Lung (tissue), 12 donors: ENCODE results near the gene FHL5. TPM values are rescaled to one million over a fixed set of nuclear protein-coding genes. Genes with fewer than 3 reads are reported as not detected.

ENCODE experiments used
- ATAC-seq: fragments of 200-7000 bp; cut with Tn5 transposase; one replicate; pipeline ENCODE4 v1.9.1; 2020; ENCODE audit warnings: moderate number of reproducible peaks; ENCODE audit not compliant: insufficient read depth, low FRiP score
- DNase-seq, 3 donors: peaks; one replicate each; pipeline ENCODE4 v3.0.0-alpha.2; 2013 to 2017
- H3K27ac ChIP-seq, 2 donors: one replicate each; pipeline ENCODE4 v1.5.1; 2013; ENCODE audit warnings: mild to moderate bottlenecking in 2 of 2, moderate library complexity in 2 of 2, control low read depth in 1 of 2, inconsistent platforms in 1 of 2, low read depth in 1 of 2, low read length in 1 of 2
- H3K27me3 ChIP-seq, 3 donors: one replicate each; pipeline ENCODE4 v1.5.1; 2013; ENCODE audit warnings: low read length in 2 of 3; ENCODE audit not compliant: control insufficient read depth in 3 of 3, insufficient read depth in 3 of 3
- H3K36me3 ChIP-seq, 4 donors: one replicate each; pipeline ENCODE4 v1.5.1; 2013; ENCODE audit warnings: low read length in 4 of 4, mild to moderate bottlenecking in 1 of 4, moderate library complexity in 1 of 4; ENCODE audit not compliant: control insufficient read depth in 4 of 4, insufficient read depth in 4 of 4
- H3K4me1 ChIP-seq, 5 donors: one replicate each; pipeline ENCODE4 v1.5.1; 2013; ENCODE audit warnings: low read length in 5 of 5, mild to moderate bottlenecking in 2 of 5, moderate library complexity in 1 of 5; ENCODE audit not compliant: control insufficient read depth in 5 of 5, insufficient read depth in 5 of 5
- H3K4me3 ChIP-seq: one replicate; pipeline ENCODE4 v1.5.1; 2013; ENCODE audit warnings: mild to moderate bottlenecking, control low read depth, moderate library complexity
- H3K9ac ChIP-seq, 2 donors: one replicate each; pipeline ENCODE4 v1.5.1; 2013; ENCODE audit warnings: low read length in 2 of 2, control low read depth in 1 of 2; ENCODE audit not compliant: insufficient read depth in 1 of 2
- H3K9me3 ChIP-seq, 4 donors: one replicate each; pipeline ENCODE4 v1.5.1; 2013; ENCODE audit warnings: low read length in 3 of 4, mild to moderate bottlenecking in 1 of 4, moderate library complexity in 1 of 4; ENCODE audit not compliant: control insufficient read depth in 4 of 4, insufficient read depth in 3 of 4
- WGBS, 2 donors: extraction: QIAGEN DNeasy Blood & Tissue Kit; methylation state at CpG; one replicate each; pipeline ENCODE4 v1.1.7; 2013; 5-methylcytosine and 5-hydroxymethylcytosine counted together
- polyA plus RNA-seq, 2 donors: library from polyadenylated mRNA; stranded (reverse); fragments of 200-250 nt; gene quantifications; one replicate each; pipeline ENCODE4 v1.2.1, GENCODE V29; 2013
- total RNA-seq, 2 donors: library from RNA; depleted of rRNA in 1 of 2; stranded (reverse); fragments of >200 nt in 1 of 2; gene quantifications; one replicate each; pipeline ENCODE4 v1.2.1, GENCODE V29; 2014 to 2021
- TF ChIP-seq, protein P1 (sequence below): IDR thresholded peaks from 2 replicates; pipeline ENCODE4 v1.5.1; 2012; ENCODE audit warnings: mild to moderate bottlenecking; ENCODE audit errors: control extremely low read depth, extremely low read depth
- donor health status: control.
- donor health status: control.
- donor health status: Bipolar disorder and iron deficiency.
- donor health status: healthy.
- donor health status: DM: yes; HTN: yes; CAD: no.

FHL5 gene
- total and polyA plus RNA-seq, 4 donors: 5.4 to 15.0 (median 8.4) TPM

DNA sequence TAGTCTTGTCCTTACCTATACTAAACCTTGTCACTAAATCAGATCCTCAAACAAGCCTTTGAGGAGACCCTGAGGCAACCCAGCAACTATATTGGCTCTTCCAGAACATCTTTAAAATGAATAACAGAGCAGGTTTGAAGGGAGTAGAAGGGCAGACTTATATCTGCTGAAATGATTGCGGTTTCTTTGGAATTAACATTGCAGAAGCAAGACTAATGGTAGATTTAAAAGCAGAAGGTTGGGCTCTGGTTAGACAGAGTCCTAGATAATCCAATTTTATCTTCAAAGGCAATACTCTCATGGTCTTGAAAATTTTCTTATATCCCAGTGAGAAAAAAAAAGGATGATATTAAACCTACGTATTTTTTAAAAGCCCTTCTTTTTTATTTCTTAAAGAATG is 19.1 kb downstream of the FHL5 start:
- WGBS, 2 donors: 89 to 92% methylated on average over 2 of the region's 2 CpGs
- no peaks in the 10 kb centered on the region for H3K36me3 ChIP-seq
- H3K27me3 ChIP-seq: no peaks in the 10 kb centered on the region
- H3K4me1 ChIP-seq: no peaks in the 10 kb centered on the region
- no peaks in the 10 kb centered on the region for H3K9me3 ChIP-seq
- no peak overlapping the region for H3K9ac ChIP-seq
- H3K4me3 ChIP-seq: no peak overlapping the region
- ATAC-seq (no peak), DNase-seq (no peak)
- TF ChIP-seq, protein P1, sequence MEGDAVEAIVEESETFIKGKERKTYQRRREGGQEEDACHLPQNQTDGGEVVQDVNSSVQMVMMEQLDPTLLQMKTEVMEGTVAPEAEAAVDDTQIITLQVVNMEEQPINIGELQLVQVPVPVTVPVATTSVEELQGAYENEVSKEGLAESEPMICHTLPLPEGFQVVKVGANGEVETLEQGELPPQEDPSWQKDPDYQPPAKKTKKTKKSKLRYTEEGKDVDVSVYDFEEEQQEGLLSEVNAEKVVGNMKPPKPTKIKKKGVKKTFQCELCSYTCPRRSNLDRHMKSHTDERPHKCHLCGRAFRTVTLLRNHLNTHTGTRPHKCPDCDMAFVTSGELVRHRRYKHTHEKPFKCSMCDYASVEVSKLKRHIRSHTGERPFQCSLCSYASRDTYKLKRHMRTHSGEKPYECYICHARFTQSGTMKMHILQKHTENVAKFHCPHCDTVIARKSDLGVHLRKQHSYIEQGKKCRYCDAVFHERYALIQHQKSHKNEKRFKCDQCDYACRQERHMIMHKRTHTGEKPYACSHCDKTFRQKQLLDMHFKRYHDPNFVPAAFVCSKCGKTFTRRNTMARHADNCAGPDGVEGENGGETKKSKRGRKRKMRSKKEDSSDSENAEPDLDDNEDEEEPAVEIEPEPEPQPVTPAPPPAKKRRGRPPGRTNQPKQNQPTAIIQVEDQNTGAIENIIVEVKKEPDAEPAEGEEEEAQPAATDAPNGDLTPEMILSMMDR: no peak
- H3K27ac ChIP-seq: no peak overlapping the region

DNA sequence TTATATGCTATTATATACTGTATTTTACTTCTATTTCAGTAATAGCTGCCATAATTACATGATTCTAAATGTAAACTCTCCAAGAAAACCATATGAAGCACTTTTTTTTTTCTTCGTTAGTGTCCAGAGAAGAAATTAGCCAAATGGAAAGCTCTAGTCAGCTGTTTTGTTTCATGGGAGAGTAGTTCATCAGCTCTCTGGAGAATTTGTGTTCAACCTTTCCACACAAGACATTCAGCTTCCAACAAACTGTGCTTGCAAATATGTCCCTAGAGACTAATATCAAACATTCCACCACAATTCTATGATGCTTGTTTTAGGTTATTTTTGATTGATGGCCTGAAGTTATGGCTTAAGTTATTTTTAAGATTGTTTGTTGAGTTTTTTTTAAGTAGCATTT is 19.5 kb downstream of the FHL5 start:
- peak in 1 of 3 donors; percentile 14 for DNase-seq
- Histone ChIP-seq H3K4me3 (no peak overlapping the region), H3K9me3 (no peaks in the 10 kb centered on the region), H3K27ac (no peak overlapping the region), H3K4me1 (no peaks in the 10 kb centered on the region), H3K36me3 (no peaks in the 10 kb centered on the region), H3K9ac (no peak overlapping the region), H3K27me3 (no peaks in the 10 kb centered on the region)
- TF ChIP-seq, protein P1: no peak
- 82% methylated on average over 1 of the region's 1 CpG for WGBS, 2 donors
- ATAC-seq: no peak

DNA sequence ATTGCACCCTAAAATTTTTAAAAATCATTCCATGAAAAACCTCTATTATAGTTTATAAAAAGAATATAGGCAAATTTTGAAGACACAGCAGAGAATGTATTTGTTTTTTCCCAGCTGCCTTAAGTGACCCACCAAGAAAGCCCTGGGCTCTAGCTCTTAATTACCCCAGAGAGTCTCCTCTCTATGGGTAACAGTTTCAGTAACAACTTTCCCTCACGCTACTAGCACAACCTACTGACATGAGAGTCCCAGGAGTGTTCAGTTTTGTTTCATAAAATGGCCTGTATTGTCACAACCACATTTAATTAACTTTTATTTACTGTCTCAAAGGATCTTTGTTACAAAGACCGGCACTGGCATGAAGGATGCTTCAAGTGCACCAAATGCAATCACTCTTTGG is 41.5 kb downstream of the FHL5 start:
- Histone ChIP-seq H3K36me3 (no peaks in the 10 kb centered on the region), H3K9ac (no peak overlapping the region), H3K9me3 (no peaks in the 10 kb centered on the region), H3K27ac (no peak overlapping the region), H3K4me3 (no peak overlapping the region), H3K27me3 (no peaks in the 10 kb centered on the region), H3K4me1 (no peaks in the 10 kb centered on the region)
- no peak for ATAC-seq
- 72 to 83% methylated on average over 2 of the region's 2 CpGs for WGBS, 2 donors
- TF ChIP-seq, protein P1: no peak
- no peak for DNase-seq

DNA sequence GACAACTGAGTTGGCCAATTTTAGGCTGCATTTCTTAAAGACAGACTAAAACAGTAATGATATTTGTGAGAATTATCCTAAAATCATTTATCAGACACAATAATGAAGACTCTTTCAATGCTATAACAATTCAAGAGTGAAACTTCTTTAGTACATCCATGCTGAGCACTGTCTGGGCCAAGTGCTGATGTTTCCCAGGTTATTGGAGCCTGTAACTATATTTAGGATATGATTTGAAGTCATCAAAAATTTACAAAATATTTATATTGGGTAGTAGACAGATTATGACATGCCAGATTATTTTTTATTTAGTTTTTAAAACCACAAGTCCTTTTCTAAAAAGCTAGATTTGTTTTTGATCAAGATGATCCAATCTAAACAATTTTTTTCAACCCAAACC is 45.1 kb downstream of the FHL5 start:
- no peak for DNase-seq
- H3K9ac ChIP-seq: no peak overlapping the region
- ATAC-seq: no peak
- H3K27ac ChIP-seq: no peak overlapping the region
- H3K4me3 ChIP-seq: no peak overlapping the region
- TF ChIP-seq, protein P1: no peak
- H3K9me3 ChIP-seq: no peaks in the 10 kb centered on the region
- H3K4me1 ChIP-seq: no peaks in the 10 kb centered on the region
- H3K27me3 ChIP-seq: no peaks in the 10 kb centered on the region
- H3K36me3 ChIP-seq: no peaks in the 10 kb centered on the region
